HG03457 (cell line): ENCODE results near the gene ARHGAP31.
A peak's percentile ranks its signal among the peaks of the same experiment; 100 is the strongest.
"Not testable (repeated sequence)": the region's sequence is repeated elsewhere in the genome, so short reads cannot be mapped to it uniquely, and the experiment has no call there.

Experiments used
- ATAC-seq: cut with Tn5 transposase; IDR thresholded peaks from one replicate; pipeline ENCODE4 v1.9.1; 2021; ENCODE audit warnings: moderate number of reproducible peaks; ENCODE audit not compliant: unreplicated experiment

Gene ARHGAP31

DNA sequence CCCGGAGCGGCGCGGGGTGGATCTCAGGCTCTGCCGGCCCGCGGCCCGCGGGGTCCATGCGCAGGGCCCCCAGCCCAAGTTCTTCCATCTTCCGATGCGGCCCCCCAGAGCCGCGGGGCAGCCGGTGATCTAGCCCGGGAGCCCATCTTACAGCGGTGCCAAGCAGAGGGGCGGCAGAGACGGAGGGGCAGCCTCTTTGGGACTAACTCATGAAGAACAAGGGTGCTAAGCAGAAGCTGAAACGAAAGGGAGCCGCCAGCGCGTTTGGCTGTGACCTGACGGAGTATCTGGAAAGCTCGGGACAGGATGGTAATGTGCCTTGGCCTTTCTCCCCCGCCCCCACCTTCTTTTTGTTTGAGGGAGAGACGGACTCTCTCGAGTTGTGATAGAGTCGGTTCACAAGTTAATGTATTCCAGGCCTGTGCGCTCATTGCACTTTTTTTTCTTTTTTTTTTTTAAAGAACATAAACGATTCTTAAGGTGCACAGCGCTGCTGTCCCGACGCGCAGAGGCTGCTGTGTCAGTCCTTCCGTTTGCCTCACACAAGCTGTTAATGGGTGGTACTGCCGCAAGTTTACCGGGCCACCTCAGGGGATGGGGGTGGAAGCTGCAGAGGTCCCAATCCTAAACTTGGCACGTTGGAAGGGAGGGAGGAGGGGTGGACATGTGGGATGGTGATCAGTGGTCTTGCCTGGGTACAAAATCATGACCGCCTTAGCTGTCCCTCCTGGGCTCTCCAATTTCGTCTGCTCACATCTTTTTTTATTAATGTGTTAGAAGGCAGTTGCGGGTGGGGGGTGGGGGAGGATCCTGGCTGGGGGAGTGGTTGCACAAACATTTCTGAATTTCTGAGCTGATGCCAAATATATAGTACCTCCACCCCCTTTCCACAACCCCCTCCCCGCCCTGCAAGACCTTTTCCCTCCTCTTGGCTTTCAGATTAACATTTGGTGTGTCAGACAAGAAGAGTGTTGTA is 801 bp downstream of the ARHGAP31 start:
- peak; percentile 25 for ATAC-seq

DNA sequence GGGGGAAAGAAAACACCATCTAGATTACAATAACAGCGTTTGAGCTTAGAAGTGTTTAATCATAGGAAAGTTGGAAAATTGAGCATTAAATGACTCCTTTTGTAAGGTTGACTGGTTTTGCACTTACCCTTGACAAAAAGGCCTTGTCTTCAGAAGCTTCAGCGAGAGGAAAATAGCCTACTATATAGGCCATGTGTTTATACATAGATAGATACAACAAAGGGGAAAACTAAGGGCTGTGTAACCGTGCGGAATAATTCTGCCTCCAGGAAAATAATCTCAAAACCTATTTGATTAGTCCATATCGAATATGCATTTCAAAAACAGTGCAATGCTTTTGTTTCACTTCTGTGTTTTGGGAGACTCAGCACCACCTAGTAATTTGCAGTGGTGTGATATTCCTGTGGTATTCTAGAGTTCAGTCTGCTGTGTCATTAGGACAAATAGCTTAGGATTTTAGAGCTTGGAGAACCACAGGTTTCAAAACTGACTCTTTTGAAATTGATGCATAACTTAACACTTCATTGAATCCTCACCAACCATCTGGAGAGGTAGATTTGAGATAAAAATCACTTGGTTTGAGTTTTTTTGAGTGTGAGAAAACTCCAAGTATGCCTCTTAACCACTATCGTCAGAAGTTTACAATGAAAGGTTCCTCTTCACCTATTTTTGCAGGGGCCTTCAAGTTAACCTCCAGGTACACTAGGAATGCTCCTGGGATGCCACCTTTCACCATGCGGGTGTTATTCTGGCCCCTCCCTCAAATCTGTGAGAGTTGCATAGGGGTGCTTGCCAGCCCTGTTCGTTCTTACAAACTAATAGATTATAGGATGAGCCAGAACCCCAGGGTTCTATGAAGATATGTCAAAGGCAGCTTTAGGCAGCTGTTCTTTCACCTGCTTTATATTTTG is 1.9 kb downstream of the ARHGAP31 start:
- ATAC-seq: no peak

DNA sequence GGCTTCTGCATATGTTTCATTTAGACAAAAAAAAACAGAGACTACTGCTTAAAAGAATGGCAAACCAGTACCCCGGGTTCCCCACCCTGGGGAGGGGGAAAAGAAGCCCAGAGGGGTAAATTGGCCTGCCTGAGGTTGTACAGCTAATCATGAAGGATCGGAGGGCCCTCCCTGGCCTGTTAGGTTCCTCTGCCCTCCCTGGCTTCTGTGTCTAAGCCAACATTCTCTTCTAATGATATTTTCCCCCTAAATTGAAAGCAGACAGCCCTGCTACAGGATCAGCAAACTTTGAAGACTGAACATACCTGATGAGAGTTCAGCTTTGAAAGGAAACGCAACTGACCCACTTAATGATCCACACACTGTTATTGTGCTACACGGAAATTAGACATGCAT is 2.5 kb downstream of the ARHGAP31 start:
- no peak for ATAC-seq

DNA sequence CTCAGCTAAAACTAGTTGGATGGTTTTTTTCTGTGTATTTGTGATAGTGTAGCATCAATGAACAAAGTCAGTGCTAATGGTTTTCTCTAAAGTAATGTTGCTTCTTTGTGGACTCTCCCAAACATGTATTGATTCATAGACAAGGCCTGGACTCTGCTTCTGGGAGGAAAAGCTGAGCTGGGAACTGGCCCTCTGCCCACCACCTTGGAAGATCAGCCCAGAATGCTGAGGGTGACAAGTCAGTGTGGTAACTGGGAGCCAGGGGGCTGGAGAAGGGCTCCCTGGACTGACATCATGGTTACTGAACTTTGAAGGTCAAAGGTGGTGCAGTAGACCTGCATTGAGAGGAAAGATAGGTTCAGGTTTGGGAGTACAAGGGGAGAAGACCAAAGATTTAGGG is 3.0 kb downstream of the ARHGAP31 start:
- ATAC-seq: no peak

DNA sequence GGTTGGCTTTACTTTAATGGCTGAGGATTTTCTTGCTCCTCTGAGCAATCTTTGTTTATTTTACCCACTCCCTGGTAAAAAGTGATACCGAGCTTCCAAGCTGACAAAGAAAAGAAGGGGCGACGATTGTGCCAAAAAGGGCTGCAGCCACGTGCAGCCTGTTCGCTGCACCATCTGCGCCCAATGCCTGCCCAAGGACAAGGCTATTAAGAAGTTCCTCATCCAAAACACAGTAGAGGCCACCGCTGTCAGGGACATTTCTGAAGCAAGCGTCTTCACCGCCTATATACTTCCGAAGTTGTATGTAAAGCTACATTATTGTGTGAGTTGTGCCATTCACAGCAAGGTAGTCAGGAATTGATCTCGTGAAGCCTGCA is 4.4 kb downstream of the ARHGAP31 start:
- ATAC-seq: no peak

DNA sequence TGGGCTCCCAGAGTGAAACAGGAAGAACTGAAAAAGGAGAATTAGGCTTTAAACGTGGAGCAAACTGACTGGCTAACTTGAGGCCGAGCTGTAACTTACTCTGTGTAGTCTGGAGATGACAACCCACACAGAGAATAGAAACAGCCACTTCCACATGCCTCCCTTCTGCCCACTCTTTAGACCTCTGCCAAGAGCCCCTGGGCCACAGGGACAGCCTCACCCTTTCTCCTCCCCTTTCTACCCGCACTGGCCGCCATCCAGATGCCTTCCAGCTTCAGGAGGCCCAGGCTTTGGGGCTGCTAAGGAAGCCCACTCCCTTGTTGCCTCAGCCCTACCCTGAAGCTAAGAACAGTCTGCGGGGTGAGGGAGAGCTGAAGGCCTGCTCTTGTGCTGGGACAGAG is 6.8 kb downstream of the ARHGAP31 start:
- no peak for ATAC-seq

DNA sequence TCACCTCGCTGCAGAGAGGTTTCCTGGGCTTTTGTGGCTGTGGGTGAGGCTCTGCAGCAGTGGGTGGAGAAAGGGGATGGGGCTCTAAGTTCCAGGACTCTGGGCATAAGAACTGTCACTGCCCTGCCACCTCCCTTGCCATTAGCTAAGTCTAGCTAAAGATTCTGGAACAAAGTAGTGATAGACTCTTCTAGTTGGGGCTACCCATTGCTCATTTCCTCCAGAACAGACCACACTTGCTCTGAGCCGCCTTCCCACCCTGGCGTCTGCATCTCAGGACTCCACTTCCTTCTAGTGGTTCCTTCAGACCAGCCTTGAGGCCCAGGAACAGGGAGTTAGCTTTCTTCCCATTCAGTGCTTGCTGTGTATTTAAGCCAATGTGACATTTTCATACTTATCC is 7.5 kb downstream of the ARHGAP31 start:
- ATAC-seq: no peak

DNA sequence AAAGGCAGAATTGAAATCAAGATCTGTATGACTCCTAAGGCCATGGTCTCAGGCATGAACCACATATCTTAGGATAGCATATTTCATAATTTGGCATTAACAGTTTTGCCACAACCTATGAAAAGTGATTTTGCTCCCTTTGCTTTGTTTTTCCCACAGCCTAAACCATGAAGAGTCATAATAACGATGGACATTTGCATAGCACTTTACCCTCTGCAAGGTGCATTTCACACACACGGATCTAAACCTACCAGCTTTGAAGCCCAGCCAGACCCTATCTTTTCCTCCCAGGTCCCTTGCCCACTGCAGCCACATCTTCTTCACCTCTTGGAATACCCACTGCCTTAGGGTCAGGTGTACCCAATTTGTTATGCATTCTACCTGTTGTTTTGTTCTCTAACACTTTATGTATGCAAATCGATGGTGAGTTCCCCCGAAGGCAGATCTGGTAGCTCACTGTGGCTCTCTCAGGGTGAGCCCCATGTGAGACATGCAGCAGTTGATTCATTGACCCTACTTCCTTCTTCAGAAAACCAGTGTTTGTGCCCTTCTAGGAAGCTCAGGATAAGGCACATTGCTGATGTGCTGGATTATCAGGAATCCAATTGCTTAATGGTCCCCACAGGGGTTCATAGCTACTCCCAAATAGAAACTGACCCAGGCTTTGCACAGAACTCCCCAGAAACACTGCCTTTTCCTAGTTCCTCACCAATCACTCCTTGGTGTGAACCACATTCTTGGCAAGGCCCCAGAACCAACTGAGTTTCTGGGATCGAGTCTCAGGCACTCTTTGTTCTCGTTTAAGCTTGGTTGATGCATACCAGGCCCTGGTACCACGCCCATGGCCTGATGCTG is 8.7 kb downstream of the ARHGAP31 start:
- ATAC-seq: no peak

DNA sequence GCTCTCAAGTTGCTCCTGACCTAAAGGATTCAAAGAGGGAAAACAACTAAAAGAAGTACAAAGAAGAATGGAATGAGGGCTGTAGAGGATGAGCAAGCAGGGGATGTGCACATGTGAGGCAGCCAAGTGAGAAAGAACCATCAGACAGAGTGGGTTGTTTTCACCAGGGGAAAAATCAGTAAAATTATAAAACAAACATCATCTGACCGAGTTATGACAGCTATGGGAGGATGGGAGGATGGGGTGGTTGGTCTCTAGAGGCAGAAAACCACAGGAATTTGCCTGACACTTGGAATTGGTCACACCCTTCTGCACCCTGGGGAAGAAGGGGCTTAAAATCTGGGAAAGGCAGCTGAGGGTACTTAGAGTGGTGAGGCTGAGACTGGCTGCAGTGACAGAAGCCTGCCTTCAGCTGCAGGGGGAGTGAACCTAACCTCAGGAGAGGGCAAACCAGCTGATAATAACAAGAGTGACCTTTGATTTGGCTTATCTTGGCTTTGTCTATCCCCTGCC is 10.1 kb downstream of the ARHGAP31 start:
- ATAC-seq: no peak

DNA sequence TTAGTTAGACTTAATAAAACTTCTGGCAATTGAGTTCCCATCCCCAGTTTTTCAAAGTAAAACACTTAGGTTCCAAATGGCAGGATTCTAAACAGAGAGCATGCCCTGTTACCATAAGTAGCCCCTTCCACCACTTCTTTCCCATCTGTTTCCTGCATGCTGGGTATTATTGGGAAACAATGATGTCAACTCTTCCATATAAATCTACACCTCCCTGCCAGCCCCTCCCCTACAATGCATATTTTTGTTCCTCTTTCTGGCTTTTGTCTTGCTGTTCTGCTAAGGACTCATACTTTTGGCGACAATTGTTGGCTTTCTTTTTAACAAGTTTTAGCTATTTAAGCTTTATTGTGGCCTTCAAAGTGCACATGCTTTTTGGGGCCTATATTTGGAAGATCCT is 11.1 kb downstream of the ARHGAP31 start:
- ATAC-seq: no peak

DNA sequence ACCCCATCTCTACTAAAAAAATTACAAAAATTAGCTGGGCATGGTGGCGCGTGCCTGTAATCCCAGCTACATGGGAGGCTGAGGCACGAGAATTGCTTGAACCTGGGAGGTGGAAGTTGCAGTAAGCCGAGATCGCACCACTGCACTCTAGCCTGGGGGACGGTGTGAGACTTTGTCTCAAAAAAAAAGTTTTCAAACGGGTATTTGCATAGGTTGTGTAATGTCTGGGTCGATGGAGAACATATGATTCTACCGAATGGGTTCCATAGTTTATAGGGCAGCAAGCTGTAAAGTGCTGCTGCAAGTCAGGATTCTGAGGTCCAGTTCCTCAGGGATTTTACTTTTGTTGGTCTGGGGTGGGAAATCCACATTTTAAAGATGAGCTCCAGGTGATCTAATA is 12.2 kb downstream of the ARHGAP31 start:
- not testable (repeated sequence) for ATAC-seq

DNA sequence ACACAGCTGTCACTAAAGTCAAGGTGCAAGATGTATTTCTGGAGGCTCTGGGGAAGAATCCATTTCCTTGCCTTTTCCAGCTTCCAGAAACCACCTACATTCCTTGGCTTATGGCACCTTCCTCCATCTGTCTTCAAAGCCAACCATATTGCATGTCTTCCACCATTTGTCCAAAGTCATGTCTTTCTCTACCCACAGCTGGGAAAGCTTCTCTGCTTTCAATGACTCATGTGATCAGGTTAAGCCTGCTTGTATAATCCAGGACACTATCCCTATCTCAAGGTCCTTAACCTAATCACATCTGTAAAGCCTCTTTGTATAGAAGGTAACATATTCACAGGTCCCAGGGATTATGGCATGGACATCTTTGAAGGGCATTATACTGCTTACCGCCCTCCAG is 14.2 kb downstream of the ARHGAP31 start:
- no peak for ATAC-seq

DNA sequence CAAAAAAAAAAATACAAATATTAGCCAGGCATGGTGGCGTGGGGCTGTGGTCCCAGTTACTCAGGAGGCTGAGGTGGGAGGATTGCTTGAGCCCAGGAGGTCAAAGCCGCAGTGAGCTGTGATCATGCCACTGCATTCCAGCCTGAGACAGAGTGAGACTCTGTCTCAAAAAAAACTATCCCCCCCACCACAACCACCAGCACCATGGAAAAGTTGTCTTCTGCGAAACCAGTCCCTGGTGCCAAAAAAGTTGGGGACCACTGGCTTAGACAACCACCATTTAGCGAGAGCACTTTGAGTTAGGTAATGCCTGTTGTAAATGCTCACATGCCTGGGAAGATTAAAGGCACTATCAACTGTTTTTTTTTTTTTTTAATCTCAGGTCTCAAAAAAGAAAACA is 15.4 kb downstream of the ARHGAP31 start:
- no peak for ATAC-seq

DNA sequence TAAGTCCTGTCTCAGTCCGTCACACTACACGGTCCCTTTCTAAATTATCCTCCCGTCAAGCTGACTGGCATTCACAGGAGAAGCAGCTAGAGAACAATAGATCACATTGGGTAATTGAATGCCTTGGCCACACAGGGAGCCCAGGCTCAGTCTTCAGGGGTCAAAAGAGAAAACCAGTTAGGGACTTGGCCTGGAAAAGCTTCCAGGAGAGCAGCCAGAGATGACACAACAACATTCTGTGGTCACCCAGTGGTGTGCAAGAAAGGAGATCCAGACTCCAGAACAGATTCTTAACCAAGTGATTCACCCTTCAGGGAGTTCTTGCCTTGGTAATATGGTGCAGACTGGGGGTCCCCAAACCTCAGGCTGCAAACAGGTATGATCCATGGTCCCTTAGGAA is 15.9 kb downstream of the ARHGAP31 start:
- no peak for ATAC-seq

DNA sequence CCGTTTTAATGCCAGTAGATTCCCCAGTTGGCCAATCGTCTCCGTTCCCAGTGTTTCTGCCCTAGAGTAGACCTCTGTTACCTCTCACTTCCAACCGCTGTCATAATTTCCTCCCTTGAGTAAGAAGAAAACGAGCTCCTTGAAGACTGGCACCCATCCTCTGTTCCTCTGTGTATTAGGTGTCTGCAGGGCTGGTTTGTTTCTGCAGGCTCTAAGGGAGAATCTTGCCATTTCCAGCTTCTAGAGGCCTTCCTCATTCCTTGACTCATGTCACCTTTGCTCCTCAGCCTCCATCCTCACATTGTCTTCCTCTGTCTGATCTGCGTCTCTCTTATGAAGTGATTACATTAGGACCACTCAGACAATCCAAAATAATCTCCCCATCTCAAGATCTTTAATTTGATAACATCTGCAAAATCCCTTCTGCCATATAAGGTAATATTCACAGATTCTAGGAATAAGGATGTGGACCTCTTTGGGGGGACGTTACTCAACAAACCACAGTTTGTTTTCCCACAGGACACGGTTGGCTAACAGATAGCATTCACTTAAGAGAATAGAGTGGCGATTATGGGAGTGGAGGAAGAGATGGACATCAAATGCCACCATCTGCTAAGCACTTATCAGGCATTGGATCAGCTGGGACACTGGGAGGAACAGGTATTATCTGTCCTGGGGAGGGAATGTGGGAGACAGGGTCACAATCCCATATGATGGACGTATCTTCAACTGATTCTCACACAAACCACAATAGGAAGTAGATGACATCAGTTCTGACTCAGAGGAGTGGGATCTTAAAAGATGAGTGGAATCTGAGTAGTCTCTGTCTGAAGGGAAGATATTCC is 17.1 kb downstream of the ARHGAP31 start:
- ATAC-seq: no peak

DNA sequence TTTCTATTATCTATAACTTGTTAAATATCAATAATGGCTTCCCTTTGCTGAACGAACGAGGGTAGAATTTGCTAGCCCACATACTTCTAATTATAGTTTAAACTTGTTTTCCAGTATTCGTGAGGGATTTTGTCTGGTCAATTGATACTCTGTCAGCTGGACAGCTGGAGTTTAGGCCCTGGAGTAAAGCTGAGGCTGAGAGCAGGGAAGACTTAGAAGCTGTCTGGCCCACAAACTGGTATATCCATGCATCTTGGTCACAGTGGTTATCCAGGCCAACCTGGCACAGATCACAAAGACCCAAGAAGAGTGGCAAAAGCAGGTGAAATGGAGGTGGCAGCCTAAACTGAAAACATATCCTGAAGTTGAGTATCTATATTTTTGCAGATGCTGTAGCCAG is 19.3 kb downstream of the ARHGAP31 start:
- ATAC-seq: no peak

DNA sequence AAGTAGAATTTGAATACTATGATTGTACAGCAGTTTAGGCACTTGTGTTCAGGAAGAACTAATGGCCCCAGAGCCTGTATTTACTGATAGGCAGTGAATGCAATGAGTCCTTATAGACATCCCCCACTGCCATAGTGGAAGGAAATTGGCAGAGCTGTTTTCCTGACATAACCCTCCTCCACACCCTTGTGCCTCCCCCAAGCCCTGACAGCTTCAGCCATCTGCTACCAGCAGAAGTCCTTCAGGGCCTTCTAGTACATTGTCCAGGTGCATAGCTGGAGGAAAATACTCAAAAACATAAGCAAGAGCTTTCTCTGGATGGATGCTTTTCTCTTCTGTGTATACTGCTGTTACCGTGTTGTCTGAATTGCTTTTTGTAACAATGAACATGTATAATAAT is 20.6 kb downstream of the ARHGAP31 start:
- ATAC-seq: no peak

DNA sequence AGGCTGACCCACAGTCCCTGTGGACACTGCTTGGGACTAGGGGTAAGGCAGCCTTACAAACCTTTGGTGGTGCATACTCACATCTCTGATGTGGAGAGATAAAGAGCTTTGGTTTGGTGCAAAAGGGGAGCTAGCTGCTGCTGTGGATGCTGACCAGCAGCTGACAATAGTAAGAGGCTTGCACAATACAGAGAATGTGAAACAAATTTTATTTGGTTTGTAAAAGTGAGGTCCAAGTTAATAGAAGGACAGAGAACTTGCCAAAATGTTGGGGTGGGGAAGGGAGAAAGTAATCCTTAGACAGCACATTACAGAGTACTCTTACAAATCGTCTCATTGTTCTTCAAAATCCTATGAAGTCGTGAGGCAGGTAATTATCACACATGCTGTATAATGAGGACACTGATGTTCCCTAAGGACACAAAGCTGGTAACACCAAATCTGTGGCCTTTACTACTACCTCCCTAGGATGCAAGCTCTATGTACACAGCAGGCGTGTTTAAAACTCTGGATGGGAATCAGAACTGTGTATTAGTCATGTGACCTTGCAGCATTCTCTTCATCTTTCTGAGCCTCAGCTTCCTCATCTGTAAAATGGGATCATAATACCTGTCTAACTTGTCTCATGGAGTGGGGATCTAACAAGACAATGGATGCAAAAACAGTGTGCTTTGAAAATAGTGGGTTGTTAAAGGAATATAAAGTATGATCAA is 21.6 kb downstream of the ARHGAP31 start:
- ATAC-seq: no peak

DNA sequence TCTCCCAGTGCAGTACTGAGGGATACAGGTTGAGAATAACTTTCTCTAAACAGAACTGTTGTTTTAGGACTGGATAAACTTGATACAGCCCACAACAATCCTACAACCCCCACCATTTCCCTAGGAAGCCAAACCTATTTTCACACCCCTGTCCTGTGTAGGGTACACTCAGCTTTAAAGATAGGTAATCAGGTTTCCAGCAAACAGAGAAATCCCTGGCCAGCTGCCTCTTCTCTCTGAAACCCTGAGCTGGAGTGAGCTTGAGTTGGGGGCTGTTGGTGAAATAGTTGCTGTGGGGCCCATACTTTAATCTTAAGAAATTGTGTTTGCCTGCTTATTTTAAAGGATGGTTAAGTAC is 22.1 kb downstream of the ARHGAP31 start:
- no peak for ATAC-seq
